Fibroblast of the aortic adventitia (primary cell): ENCODE measurements around the gene SWSAP1. TPM values are rescaled to one million over a fixed set of nuclear protein-coding genes. Genes with fewer than 3 reads are reported as not detected.

ENCODE experiments used
- DNase-seq: peaks from one replicate; pipeline ENCODE4 v3.0.0-alpha.2; 2010; ENCODE audit warnings: low read depth
- H3K4me3 ChIP-seq: 2 replicates; pipeline ENCODE4 v1.5.1; 2011; ENCODE audit warnings: low read depth, mild to moderate bottlenecking, control low read depth, low read length, moderate library complexity
- total RNA-seq: library from RNA; depleted of rRNA; stranded (reverse); fragments of >200 nt; gene quantifications from 2 replicates; pipeline ENCODE4 v1.2.3, GENCODE V29; 2012; ENCODE audit warnings: low replicate concordance
- TF ChIP-seq, protein P1 (sequence below): IDR thresholded peaks from 2 replicates; pipeline ENCODE4 v1.5.1; 2011; ENCODE audit warnings: mild to moderate bottlenecking, low read length, control low read depth, inconsistent platforms; ENCODE audit not compliant: insufficient read depth

SWSAP1 gene
- total RNA-seq, 1 donor = 0.45 TPM

DNA sequence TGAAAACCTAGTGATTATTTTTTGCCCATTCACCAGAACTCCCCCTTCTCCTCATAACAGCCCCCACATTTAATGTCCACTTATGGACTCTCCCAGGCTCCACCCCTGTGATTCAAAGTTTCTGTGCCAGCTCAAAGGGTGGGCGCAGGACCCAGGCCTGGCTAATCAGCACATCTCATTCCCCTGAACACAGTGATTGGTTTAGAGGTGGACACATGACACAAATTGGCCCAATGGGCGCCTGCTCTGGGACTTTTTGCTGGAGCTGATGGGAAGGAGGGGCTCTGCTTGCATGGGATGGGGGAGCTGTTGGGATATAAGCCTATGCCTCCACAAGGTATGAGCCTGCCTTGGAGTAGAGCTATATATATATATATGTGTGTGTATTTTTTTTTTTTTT lies 15.9 kb downstream of the SWSAP1 start:
- TF ChIP-seq, protein P1, sequence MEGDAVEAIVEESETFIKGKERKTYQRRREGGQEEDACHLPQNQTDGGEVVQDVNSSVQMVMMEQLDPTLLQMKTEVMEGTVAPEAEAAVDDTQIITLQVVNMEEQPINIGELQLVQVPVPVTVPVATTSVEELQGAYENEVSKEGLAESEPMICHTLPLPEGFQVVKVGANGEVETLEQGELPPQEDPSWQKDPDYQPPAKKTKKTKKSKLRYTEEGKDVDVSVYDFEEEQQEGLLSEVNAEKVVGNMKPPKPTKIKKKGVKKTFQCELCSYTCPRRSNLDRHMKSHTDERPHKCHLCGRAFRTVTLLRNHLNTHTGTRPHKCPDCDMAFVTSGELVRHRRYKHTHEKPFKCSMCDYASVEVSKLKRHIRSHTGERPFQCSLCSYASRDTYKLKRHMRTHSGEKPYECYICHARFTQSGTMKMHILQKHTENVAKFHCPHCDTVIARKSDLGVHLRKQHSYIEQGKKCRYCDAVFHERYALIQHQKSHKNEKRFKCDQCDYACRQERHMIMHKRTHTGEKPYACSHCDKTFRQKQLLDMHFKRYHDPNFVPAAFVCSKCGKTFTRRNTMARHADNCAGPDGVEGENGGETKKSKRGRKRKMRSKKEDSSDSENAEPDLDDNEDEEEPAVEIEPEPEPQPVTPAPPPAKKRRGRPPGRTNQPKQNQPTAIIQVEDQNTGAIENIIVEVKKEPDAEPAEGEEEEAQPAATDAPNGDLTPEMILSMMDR = no peak
- no peak for DNase-seq
- H3K4me3 ChIP-seq = no peak overlapping the region

DNA sequence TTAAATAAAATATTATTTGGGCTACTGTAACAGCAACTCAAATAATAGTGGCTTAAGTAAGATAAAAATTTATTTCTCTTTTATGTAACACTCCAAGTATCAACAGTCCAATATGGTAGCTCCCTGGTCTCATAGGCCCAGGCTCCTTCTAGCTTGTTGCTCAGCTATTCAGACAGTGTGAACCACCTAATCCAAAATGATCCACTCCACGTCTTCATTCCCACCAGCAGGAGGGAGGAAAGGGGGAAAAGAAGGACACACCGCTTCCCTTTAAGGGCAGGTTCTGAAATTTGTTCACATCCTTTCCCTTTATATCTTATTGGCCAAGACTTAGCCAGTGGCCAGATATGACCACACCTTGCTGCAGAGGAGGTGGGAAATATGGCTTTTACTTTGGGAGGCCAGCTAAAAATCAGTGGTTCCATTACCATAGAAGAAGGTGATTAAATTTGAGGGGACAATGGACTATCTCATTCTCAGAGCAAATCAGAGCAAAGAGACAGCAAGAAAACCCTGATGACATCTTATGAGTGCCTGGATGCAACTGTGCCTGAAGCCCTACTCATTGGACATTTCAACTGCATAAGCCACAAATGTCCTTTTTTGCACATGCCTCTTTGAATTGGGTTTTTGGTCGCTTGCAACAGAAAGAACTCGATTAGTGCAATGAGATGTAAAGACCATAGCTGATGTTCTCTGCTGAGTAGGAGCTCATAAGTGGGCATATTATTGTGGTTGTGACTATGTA lies 16.6 kb downstream of the SWSAP1 start:
- no peak for DNase-seq
- TF ChIP-seq, protein P1 = no peak
- no peak overlapping the region for H3K4me3 ChIP-seq

DNA sequence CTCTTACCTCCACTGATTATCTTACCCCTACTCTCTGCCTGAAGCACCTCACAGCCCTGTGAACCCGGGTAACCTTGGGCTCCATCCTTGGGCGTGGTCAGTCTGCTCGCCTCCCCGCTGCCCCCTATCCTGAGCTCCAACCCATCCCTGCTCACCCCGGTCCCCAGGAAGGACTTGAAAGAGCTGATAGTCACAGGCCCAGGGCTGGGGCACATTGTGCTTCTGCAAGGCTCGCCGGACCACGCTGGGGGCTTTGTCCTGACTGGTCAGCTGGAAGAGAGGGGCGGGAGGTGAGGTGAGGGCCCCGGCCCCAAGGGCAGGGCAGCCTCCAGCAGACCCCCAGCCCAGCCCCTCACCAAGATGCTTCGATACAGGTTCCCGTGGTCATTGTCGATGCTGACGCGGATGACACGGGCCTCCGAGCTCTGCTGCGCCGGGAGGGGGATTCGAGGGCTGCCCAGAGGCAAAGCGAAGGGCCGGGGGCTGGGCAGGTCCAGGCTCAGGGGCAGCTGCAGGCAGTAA lies 22.7 kb downstream of the SWSAP1 start:
- TF ChIP-seq, protein P1 = no peak
- no peak for DNase-seq
- H3K4me3 ChIP-seq = no peak overlapping the region

DNA sequence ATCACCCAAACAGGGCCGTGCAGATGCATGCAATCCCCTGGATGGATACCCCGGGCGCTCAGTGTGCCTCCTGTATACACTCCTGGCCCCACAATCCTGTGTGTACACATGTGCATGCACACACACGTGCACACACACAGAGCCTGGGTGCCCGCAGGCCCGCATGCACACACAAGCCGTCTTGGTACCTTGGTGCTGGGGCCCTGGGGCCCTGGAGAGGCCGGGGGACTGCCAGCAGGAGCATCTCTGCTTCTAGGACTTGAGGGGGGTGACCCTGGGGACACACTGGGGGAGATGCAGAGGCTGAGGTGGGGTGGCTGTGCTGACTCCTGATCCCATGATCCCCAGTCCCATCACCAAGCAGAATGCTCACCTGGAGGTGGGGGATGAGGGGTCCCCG lies 25.2 kb downstream of the SWSAP1 start:
- H3K4me3 ChIP-seq = no peak overlapping the region
- no peak for DNase-seq
- TF ChIP-seq, protein P1 = no peak

DNA sequence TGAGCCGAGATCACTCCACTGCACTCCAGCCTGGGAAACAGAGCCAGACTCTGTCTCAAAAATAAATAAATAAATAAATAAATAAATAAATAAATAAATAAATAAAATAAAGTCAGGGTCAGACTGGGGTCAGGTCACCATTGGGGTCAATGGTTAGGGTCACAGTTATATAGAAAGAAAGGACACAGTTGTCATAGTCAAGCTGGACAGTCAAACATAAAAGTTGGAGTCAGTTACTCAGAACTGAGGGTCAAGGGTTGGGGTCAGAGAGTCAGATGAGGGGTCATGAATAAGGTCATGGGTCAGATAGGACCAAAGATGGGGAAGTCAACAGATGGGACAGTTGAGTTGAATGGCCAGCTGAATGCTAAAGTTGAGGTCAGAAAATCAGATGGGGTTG lies 26.3 kb downstream of the SWSAP1 start:
- DNase-seq = no peak
- no peak overlapping the region for H3K4me3 ChIP-seq
- TF ChIP-seq, protein P1 = no peak

DNA sequence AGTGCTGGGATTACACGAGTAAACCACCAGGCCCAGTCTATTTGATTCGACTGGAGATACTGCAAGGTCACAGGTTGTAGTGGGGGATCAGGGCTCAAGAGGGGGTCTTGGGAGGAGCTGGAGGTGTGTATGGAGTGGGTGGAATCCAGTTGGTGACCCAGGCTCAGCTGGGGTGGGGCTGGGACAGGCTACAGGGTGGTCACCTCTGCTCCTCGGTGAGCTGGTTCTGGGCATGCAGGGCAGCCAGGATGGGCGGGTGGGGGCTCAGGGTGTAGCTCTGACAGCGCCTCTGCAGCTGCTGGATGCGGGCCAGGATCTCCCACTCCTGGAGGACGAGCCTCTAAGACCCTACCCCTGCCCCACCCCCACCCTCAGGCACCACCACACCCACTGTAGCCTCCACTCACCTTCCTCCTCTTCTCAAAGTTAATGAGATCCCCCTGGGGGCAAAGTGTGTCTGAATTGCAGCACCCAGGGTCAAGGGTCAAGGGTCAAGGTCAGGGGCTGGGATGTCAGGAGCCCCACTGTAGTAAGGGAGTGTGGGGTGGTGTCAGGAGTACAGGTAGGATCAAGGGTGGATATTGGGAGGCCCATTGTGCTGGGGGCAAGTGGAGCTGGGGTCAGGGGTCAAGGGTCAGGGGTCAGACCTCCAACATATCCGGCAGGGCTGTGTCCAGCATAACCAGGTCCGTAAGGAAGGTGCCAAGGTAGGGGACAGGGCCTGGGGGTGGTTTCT lies 27.5 kb downstream of the SWSAP1 start:
- DNase-seq = no peak
- H3K4me3 ChIP-seq = no peak overlapping the region
- TF ChIP-seq, protein P1 = no peak
